ENCODE results near the gene PKDREJ. TPM values are rescaled to one million over a fixed set of nuclear protein-coding genes. Genes with fewer than 3 reads are reported as not detected.

Gene PKDREJ
- total RNA-seq, 1 donor from 2014 or later: not detected

DNA sequence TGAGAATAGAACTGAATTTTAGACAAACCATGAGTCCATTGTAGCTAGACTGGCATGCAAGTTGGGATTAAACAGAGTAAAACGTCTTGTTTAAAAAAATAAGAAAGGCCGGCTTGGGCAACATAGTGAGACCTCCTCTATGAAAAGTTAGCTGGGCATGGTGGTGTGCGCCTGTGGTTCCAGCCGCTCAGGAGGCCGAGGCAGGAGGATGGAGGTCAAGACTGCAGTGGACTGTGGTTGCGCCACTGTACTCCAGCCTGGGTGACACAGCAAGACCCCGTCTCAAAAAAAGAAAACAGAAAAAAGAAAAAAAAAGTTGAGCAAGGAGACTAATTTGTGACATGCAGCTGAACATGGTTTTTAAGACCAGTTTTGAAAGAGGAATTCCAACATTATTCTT lies 36.6 kb downstream of the PKDREJ start:
- no peak overlapping the region for H3K9ac ChIP-seq (ENCODE audit: low read depth in 1 of 3, low read length in 3 of 3)
- peaks cover 0 to 4% (median 0%) of the 10 kb centered on the region in 3 donors for H3K4me1 ChIP-seq (ENCODE audit: control insufficient read depth in 3 of 3, insufficient read depth in 3 of 3, low read length in 3 of 3)
- H3K4me3 ChIP-seq (ENCODE audit: low read length in 3 of 3): no peak overlapping the region
- H3K27me3 ChIP-seq (ENCODE audit: control insufficient read depth in 3 of 3, insufficient read depth in 3 of 3, low read length in 3 of 3): no peaks in the 10 kb centered on the region
- H3K27ac ChIP-seq (ENCODE audit: low read depth, low read length): no peak overlapping the region
- no peaks in the 10 kb centered on the region for H3K9me3 ChIP-seq (ENCODE audit: control insufficient read depth in 3 of 3, low read length in 3 of 3)
- peaks cover 8 to 25% (median 19%) of the 10 kb centered on the region in 3 donors for H3K36me3 ChIP-seq (ENCODE audit: control insufficient read depth in 3 of 3, insufficient read depth in 3 of 3, low read length in 3 of 3)

DNA sequence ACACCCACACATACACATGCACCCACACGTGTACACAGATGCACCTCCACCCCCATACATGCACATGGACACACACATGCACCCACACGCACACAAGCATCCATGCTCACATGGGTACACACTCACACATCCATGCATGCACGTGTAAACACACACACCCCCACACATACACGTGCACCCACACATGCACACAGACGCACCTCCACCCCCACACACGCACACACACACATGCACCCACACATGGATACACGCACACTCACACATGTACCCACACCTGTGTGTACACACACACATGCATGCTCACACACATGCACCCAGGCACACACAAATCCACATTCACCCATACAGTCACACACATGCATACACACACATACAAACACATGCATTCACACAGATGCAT lies 37.5 kb downstream of the PKDREJ start:
- Histone ChIP-seq H3K27me3 (ENCODE audit: control insufficient read depth in 3 of 3, insufficient read depth in 3 of 3, low read length in 3 of 3) (no peaks in the 10 kb centered on the region), H3K9ac (ENCODE audit: low read depth in 1 of 3, low read length in 3 of 3) (no peak overlapping the region), H3K36me3 (ENCODE audit: control insufficient read depth in 3 of 3, insufficient read depth in 3 of 3, low read length in 3 of 3) (peaks cover 13 to 32% (median 22%) of the 10 kb centered on the region in 3 donors)

DNA sequence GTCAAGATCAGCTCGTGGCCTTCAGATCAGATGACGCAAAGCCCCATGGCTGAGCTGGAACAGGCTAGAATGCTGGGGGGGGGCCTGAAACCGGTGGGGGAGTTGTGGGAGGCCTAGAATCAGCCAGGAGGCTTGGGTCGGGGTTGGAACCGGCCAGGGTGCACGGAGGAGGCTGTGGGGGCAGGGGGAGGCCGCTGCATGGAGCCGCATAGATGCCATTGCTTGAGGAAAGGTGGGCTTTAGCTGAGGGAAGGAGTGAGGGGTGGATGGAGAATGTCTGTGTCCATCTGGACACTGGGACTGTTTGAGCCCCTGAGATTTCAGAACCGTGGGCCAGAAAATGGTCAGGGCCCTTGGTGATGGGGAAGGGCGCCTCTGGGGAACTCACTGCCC lies 38.2 kb downstream of the PKDREJ start:
- Histone ChIP-seq H3K9ac (ENCODE audit: low read depth in 1 of 3, low read length in 3 of 3) (no peak overlapping the region), H3K9me3 (ENCODE audit: control insufficient read depth in 3 of 3, low read length in 3 of 3) (no peaks in the 10 kb centered on the region), H3K4me3 (ENCODE audit: low read length in 3 of 3) (no peak overlapping the region), H3K4me1 (ENCODE audit: control insufficient read depth in 3 of 3, insufficient read depth in 3 of 3, low read length in 3 of 3) (no peaks in the 10 kb centered on the region), H3K27ac (ENCODE audit: low read depth, low read length) (no peak overlapping the region), H3K27me3 (ENCODE audit: control insufficient read depth in 3 of 3, insufficient read depth in 3 of 3, low read length in 3 of 3) (no peaks in the 10 kb centered on the region), H3K36me3 (ENCODE audit: control insufficient read depth in 3 of 3, insufficient read depth in 3 of 3, low read length in 3 of 3) (peaks cover 20 to 38% (median 26%) of the 10 kb centered on the region in 3 donors)

More for the DNA sequence above, 37.5 kb downstream of the PKDREJ start:
- no peaks in the 10 kb centered on the region for H3K9me3 ChIP-seq (ENCODE audit: control insufficient read depth in 3 of 3, low read length in 3 of 3)
- H3K4me3 ChIP-seq (ENCODE audit: low read length in 3 of 3): peak overlapping the region in 1 of 3 donors; percentile 6
- H3K27ac ChIP-seq (ENCODE audit: low read depth, low read length): no peak overlapping the region
- peaks cover 0 to 4% (median 0%) of the 10 kb centered on the region in 3 donors for H3K4me1 ChIP-seq (ENCODE audit: control insufficient read depth in 3 of 3, insufficient read depth in 3 of 3, low read length in 3 of 3)

DNA sequence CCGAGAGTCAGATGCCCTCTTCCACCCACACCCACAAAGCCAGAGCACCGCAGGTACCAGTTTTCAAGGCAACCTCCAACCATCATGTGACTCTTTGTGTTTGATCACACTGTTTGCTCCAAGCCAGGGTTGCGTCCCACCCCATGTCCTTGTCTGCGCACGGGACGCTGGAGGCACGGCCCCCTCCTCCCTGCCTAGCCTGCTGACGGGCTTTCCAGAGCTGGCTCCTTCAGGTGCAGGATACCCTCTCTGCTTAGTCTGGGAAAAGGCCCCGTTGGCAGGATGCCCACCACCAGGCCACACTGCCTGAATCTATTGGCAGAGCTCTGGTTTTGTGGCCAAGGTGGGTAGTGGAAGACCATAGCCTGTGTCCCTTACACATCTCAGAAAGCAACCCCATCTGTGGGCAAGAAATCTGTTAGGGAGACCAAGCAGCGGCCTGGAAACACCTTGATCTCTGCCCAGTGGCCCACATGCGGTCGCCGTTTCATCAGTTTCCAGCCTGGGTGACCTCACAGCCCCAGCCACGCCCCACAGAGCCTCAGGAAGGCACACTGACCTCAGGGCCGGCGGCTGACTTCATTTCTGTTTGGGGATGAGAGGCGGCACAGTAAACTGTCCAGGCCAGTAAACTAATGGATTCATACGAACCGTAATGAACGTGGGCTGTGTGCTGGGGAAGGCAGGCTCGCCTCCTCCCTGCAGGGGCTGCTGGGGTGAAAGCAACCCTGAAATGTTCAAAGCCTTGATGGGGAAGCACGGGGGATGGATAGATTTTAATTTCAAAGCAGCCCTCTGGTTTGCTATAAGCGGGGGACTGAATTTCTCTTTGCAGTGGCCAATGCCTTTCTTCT lies 38.9 kb downstream of the PKDREJ start:
- no peaks in the 10 kb centered on the region for H3K9me3 ChIP-seq (ENCODE audit: control insufficient read depth in 3 of 3, low read length in 3 of 3)
- H3K27me3 ChIP-seq (ENCODE audit: control insufficient read depth in 3 of 3, insufficient read depth in 3 of 3, low read length in 3 of 3): no peaks in the 10 kb centered on the region
- no peak overlapping the region for H3K9ac ChIP-seq (ENCODE audit: low read depth in 1 of 3, low read length in 3 of 3)
- H3K36me3 ChIP-seq (ENCODE audit: control insufficient read depth in 3 of 3, insufficient read depth in 3 of 3, low read length in 3 of 3): peaks cover 26 to 44% (median 33%) of the 10 kb centered on the region in 3 donors
- H3K27ac ChIP-seq (ENCODE audit: low read depth, low read length): no peak overlapping the region
- H3K4me3 ChIP-seq (ENCODE audit: low read length in 3 of 3): no peak overlapping the region
- H3K4me1 ChIP-seq (ENCODE audit: control insufficient read depth in 3 of 3, insufficient read depth in 3 of 3, low read length in 3 of 3): no peaks in the 10 kb centered on the region

DNA sequence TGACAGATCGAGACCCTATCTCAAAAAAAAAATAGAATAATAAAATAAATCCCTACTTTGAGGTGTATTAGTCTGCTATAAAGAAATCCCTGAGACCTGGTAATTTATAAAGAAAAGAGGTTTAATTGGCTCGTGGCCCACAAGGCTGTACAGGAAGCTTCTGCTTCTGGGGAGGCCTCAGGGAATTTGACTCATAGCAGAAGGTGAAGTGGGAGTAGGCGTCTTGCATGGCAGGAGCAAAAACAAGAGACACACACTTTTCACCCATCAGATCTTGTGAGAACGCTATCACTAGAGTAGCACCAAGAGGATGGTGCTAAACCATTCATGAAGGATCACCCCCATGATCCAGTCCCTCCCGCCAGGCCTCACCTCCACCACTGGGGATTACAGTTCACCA lies 42.2 kb downstream of the PKDREJ start:
- H3K27me3 ChIP-seq (ENCODE audit: control insufficient read depth in 3 of 3, insufficient read depth in 3 of 3, low read length in 3 of 3): no peaks in the 10 kb centered on the region
- H3K27ac ChIP-seq (ENCODE audit: low read depth, low read length): no peak overlapping the region
- no peaks in the 10 kb centered on the region for H3K9me3 ChIP-seq (ENCODE audit: control insufficient read depth in 3 of 3, low read length in 3 of 3)
- peaks cover 43 to 52% (median 48%) of the 10 kb centered on the region in 3 donors for H3K36me3 ChIP-seq (ENCODE audit: control insufficient read depth in 3 of 3, insufficient read depth in 3 of 3, low read length in 3 of 3)
- H3K4me1 ChIP-seq (ENCODE audit: control insufficient read depth in 3 of 3, insufficient read depth in 3 of 3, low read length in 3 of 3): no peaks in the 10 kb centered on the region
- no peak overlapping the region for H3K4me3 ChIP-seq (ENCODE audit: low read length in 3 of 3)
- no peak overlapping the region for H3K9ac ChIP-seq (ENCODE audit: low read depth in 1 of 3, low read length in 3 of 3)

DNA sequence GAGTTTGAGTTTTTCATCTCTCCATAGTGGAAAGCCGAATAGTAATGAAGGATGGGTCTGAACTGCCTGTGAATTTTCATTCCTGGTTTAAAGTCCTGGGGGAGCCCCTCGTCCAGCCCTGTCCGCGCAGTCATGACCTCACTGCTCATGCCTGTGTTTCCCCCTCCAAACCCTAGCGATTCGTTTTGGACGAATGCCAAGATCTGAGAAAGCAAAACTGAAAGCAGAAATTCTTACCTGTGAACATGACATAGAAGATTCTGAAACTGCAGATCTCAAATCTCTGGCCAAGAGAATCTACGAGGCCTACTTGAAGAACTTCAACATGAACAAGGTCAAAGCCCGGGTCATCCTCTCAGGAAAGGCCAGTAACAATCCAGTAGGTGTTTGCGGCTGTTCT lies 43.5 kb downstream of the PKDREJ start:
- H3K36me3 ChIP-seq (ENCODE audit: control insufficient read depth in 3 of 3, insufficient read depth in 3 of 3, low read length in 3 of 3): peaks cover 42 to 54% (median 46%) of the 10 kb centered on the region in 3 donors
- H3K27ac ChIP-seq (ENCODE audit: low read depth, low read length): no peak overlapping the region
- H3K9me3 ChIP-seq (ENCODE audit: control insufficient read depth in 3 of 3, low read length in 3 of 3): no peaks in the 10 kb centered on the region
- H3K9ac ChIP-seq (ENCODE audit: low read depth in 1 of 3, low read length in 3 of 3): no peak overlapping the region
- no peak overlapping the region for H3K4me3 ChIP-seq (ENCODE audit: low read length in 3 of 3)
- H3K27me3 ChIP-seq (ENCODE audit: control insufficient read depth in 3 of 3, insufficient read depth in 3 of 3, low read length in 3 of 3): no peaks in the 10 kb centered on the region
- no peaks in the 10 kb centered on the region for H3K4me1 ChIP-seq (ENCODE audit: control insufficient read depth in 3 of 3, insufficient read depth in 3 of 3, low read length in 3 of 3)

DNA sequence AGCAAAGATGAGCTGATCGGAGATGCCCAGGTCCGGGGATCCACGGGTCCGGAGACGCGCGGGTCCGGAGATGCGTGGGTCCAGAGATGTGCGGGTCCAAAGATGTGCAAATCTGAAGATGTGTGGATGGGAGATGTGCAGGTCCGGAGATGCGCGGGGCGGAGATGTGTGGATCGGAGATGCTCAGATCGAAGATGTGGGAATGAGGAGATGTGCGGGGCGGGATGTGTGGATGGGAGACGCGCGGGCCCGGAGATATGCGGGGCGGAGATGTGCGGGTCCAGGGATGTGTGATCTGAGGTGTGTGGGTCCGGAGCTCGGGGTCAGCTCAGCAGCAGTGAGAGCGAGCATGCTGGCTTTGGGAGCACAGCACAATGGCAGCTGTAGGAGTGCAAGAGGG lies 48.5 kb downstream of the PKDREJ start:
- Histone ChIP-seq H3K9me3 (ENCODE audit: control insufficient read depth in 3 of 3, low read length in 3 of 3) (peaks cover 0 to 2% (median 0%) of the 10 kb centered on the region in 3 donors), H3K27me3 (ENCODE audit: control insufficient read depth in 3 of 3, insufficient read depth in 3 of 3, low read length in 3 of 3) (no peaks in the 10 kb centered on the region), H3K4me3 (ENCODE audit: low read length in 3 of 3) (no peak overlapping the region), H3K4me1 (ENCODE audit: control insufficient read depth in 3 of 3, insufficient read depth in 3 of 3, low read length in 3 of 3) (no peaks in the 10 kb centered on the region), H3K27ac (ENCODE audit: low read depth, low read length) (no peak overlapping the region), H3K9ac (ENCODE audit: low read depth in 1 of 3, low read length in 3 of 3) (no peak overlapping the region), H3K36me3 (ENCODE audit: control insufficient read depth in 3 of 3, insufficient read depth in 3 of 3, low read length in 3 of 3) (peaks cover 33 to 40% (median 36%) of the 10 kb centered on the region in 3 donors)

DNA sequence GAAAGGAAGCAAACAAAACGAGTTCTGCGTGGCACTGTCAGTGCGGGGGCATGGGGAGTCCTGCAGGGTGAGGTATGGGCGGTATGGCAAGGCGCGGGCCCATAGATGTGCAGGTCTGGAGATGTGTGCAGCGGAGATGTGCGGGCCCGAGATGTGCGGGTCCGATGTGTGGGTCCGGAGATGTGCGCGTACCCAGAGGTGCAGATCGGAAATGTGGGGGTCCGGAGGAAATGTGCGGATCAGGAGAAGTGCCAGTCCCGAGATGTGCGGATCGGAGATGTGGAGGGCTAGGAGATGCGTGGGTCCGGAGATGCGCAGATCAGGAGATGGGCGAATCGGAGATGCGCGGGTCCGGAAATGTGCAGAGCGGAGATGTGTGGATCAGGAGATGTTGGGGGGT lies 49.0 kb downstream of the PKDREJ start:
- Histone ChIP-seq H3K27me3 (ENCODE audit: control insufficient read depth in 3 of 3, insufficient read depth in 3 of 3, low read length in 3 of 3) (no peaks in the 10 kb centered on the region), H3K9ac (ENCODE audit: low read depth in 1 of 3, low read length in 3 of 3) (no peak overlapping the region), H3K9me3 (ENCODE audit: control insufficient read depth in 3 of 3, low read length in 3 of 3) (peaks cover 0 to 7% (median 3%) of the 10 kb centered on the region in 3 donors), H3K27ac (ENCODE audit: low read depth, low read length) (no peak overlapping the region), H3K36me3 (ENCODE audit: control insufficient read depth in 3 of 3, insufficient read depth in 3 of 3, low read length in 3 of 3) (peaks cover 31 to 36% (median 33%) of the 10 kb centered on the region in 3 donors), H3K4me1 (ENCODE audit: control insufficient read depth in 3 of 3, insufficient read depth in 3 of 3, low read length in 3 of 3) (no peaks in the 10 kb centered on the region), H3K4me3 (ENCODE audit: low read length in 3 of 3) (no peak overlapping the region)

DNA sequence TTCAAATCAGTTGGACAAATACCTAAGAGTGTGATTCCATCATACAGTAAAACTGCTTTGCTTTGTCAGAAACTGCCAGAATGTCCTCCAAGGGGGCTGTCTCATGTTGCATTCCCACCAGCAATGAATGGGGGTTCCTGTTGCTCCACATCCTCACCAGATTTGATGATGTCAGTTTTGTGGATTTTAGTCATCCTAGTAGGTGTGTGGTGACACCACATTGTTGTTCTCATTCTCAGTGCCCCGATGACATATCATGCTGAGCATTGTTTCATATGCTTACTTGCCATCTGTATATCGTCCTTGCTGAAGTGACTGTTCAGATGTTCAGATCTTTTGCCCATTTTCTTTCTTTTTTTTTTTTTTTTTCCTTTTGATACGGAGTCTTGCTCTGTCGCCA lies 50.1 kb downstream of the PKDREJ start:
- no peak overlapping the region for H3K27ac ChIP-seq (ENCODE audit: low read depth, low read length)
- no peak overlapping the region for H3K4me3 ChIP-seq (ENCODE audit: low read length in 3 of 3)
- H3K9me3 ChIP-seq (ENCODE audit: control insufficient read depth in 3 of 3, low read length in 3 of 3): peaks cover 0 to 9% (median 6%) of the 10 kb centered on the region in 3 donors
- no peaks in the 10 kb centered on the region for H3K27me3 ChIP-seq (ENCODE audit: control insufficient read depth in 3 of 3, insufficient read depth in 3 of 3, low read length in 3 of 3)
- no peak overlapping the region for H3K9ac ChIP-seq (ENCODE audit: low read depth in 1 of 3, low read length in 3 of 3)
- peaks cover 28 to 31% (median 29%) of the 10 kb centered on the region in 3 donors for H3K36me3 ChIP-seq (ENCODE audit: control insufficient read depth in 3 of 3, insufficient read depth in 3 of 3, low read length in 3 of 3)
- H3K4me1 ChIP-seq (ENCODE audit: control insufficient read depth in 3 of 3, insufficient read depth in 3 of 3, low read length in 3 of 3): no peaks in the 10 kb centered on the region

DNA sequence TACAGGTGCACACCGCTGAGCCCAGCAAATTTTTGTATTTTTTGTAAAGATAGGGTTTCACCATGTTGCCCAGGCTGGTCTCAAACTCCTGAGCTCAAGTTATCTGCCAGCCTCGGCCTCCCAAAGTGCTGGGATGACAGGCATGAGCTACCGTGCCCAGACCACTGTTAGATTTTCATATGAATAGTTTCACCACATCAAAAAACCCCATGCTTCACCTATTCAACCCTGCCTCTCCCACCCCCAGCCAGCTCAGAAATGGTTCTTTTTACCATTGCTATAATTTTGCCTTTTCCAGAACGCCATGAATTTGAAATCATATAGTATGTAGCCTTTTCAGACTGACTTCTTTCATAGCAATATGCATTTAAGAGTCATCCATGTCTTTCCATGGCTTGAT lies 50.9 kb downstream of the PKDREJ start:
- Histone ChIP-seq H3K9me3 (ENCODE audit: control insufficient read depth in 3 of 3, low read length in 3 of 3) (peaks cover 0 to 9% (median 6%) of the 10 kb centered on the region in 3 donors), H3K27ac (ENCODE audit: low read depth, low read length) (no peak overlapping the region), H3K4me3 (ENCODE audit: low read length in 3 of 3) (no peak overlapping the region), H3K36me3 (ENCODE audit: control insufficient read depth in 3 of 3, insufficient read depth in 3 of 3, low read length in 3 of 3) (peaks cover 27 to 29% (median 29%) of the 10 kb centered on the region in 3 donors), H3K4me1 (ENCODE audit: control insufficient read depth in 3 of 3, insufficient read depth in 3 of 3, low read length in 3 of 3) (no peaks in the 10 kb centered on the region), H3K27me3 (ENCODE audit: control insufficient read depth in 3 of 3, insufficient read depth in 3 of 3, low read length in 3 of 3) (no peaks in the 10 kb centered on the region), H3K9ac (ENCODE audit: low read depth in 1 of 3, low read length in 3 of 3) (no peak overlapping the region)

All from skeletal muscle tissue (tissue), 4 donors.